ENCODE measurements around the gene LSR.

DNA sequence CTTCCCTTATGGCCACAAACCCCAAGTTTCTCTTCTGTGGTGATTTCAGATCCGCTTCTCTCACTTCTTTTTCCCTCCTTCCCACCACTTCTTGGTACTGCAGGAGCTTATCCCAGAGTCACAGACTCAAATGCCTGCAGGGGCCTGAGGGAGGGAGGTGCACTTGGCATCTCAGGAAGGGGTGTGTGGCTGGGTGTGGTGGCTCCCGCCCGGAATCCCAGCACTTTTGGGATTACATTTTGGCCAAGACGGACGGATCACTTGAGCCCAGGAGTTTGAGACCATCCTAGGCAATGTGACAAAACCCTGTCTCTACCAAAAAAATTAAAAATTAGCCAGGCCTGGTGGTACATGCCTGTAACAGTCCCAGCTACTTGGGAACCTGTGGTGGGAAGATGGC lies 25.5 kb downstream of the LSR start:
- no peak for TF ChIP-seq ZNF433 (tag by site-specific recombination; IDR thresholded peaks at IDR 0.05; ENCODE audit: low read depth)
- TF ChIP-seq ZNF184 (tag by site-specific recombination; IDR thresholded peaks at IDR 0.05): no peak
